SH-SY5Y (cell line): Measurements from ENCODE around the gene TNFAIP8L2.

Experiments
- GATA2 ChIP-seq: IDR thresholded peaks from 2 replicates; pipeline ENCODE4 v1.6.1; 2011; ENCODE audit warnings: mild to moderate bottlenecking, low read depth, low read length
- GATA3 ChIP-seq: IDR thresholded peaks from 2 replicates; pipeline ENCODE4 v1.6.1; 2011; ENCODE audit warnings: low read depth, mild to moderate bottlenecking, low read length, moderate library complexity

DNA sequence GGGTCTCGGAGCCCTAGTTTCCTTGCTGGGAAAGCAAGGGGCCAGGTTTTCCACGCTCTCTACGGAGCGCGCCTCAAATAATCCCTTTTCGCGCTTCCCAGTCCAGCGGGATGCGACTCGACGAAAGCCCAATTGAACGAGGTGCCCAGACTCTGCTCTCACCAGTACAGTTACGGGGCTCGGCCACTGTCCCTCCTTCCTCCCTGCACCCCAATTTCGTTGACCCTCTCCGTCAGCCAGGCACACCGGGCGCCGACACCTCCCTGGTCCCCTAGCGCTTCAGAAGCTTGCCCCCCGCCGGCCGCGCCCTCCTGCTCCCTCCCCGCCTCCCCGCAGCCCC is 10.4 kb upstream of the TNFAIP8L2 start:
- TF ChIP-seq GATA2 (no peak), GATA3 (no peak)
